Right lobe of liver (tissue), 4 donors: ENCODE results near the gene C1orf56.

ENCODE experiments used
- POLR2A ChIP-seq: fragments of 450-650 bp; IDR thresholded peaks from one replicate; pipeline ENCODE4 v1.6.1; 2017; ENCODE audit warnings: antibody characterized with exemption, mild to moderate bottlenecking
- TF ChIP-seq, protein P1 (sequence below), 4 donors: fragments of 200-600 bp in 3 of 4; fragments of 450-650 bp in 1 of 4; IDR thresholded peaks; one replicate each; pipeline versions ENCODE4 v1.5.1 to v1.8.0; 2016 to 2022; ENCODE audit warnings: antibody characterized with exemption in 4 of 4, mild to moderate bottlenecking in 2 of 4
- donor health status: DM: no; HTN: no; CAD: no.
- donor health status: DM: no; HTN: no; CAD: no.
- donor health status: DM: no; HTN: yes; CAD: no.

DNA sequence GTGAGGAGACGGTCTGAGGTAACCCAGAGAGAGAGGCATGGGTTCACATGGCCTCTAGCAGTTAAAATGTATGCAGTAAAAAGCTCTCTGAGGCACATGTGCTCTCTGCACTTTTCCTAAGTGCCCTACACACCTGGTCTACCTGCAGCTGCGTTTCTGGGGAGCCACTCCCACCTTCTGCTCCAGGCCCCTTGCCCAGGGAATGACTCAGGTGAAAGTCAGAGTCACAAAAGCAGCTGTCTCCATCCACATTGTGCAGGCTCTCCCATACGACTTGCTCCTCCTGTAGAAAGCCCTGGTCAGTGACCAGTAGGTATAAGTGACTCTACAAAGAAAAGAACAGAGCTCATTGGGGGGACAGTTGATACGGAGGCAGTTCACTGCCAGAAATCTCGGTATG lies 49.6 kb upstream of the C1orf56 start:
- TF ChIP-seq, protein P1, sequence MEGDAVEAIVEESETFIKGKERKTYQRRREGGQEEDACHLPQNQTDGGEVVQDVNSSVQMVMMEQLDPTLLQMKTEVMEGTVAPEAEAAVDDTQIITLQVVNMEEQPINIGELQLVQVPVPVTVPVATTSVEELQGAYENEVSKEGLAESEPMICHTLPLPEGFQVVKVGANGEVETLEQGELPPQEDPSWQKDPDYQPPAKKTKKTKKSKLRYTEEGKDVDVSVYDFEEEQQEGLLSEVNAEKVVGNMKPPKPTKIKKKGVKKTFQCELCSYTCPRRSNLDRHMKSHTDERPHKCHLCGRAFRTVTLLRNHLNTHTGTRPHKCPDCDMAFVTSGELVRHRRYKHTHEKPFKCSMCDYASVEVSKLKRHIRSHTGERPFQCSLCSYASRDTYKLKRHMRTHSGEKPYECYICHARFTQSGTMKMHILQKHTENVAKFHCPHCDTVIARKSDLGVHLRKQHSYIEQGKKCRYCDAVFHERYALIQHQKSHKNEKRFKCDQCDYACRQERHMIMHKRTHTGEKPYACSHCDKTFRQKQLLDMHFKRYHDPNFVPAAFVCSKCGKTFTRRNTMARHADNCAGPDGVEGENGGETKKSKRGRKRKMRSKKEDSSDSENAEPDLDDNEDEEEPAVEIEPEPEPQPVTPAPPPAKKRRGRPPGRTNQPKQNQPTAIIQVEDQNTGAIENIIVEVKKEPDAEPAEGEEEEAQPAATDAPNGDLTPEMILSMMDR (IDR thresholded peaks at IDR 0.05), result no peak
- TF ChIP-seq POLR2A, result no peak
